Stromal cell of bone marrow (primary cell): ENCODE data around the gene MYH15.

Experiments used
- DNase-seq: peaks from one replicate; pipeline ENCODE4 v3.0.0-alpha.2; 2012; ENCODE audit warnings: low read depth

MYH15 gene

GRCh38 chr3:108509263-108509662 is 1.1 kb downstream of the MYH15 start:
- no peak for DNase-seq

- DNase-seq = no peak
These were observed 2.5 kb downstream of the MYH15 start for GRCh38 chr3:108507902-108508301.

- DNase-seq = no peak
These were observed 4.6 kb downstream of the MYH15 start for GRCh38 chr3:108505811-108506210.

GRCh38 chr3:108503722-108504121 is 6.7 kb downstream of the MYH15 start:
- no peak for DNase-seq

- no peak for DNase-seq
These were observed 8.9 kb downstream of the MYH15 start for GRCh38 chr3:108501535-108501934.

GRCh38 chr3:108500728-108501127 is 9.7 kb downstream of the MYH15 start:
- DNase-seq = no peak

GRCh38 chr3:108497271-108497670 is 13.1 kb downstream of the MYH15 start:
- DNase-seq = no peak

- DNase-seq = no peak
These were observed 14.7 kb downstream of the MYH15 start for GRCh38 chr3:108495717-108496116.

- no peak for DNase-seq
These were observed 15.4 kb downstream of the MYH15 start for GRCh38 chr3:108494906-108495531.

- DNase-seq = no peak
These were observed 16.5 kb downstream of the MYH15 start for GRCh38 chr3:108493862-108494261.

GRCh38 chr3:108491456-108491855 is 18.9 kb downstream of the MYH15 start:
- no peak for DNase-seq

DNA sequence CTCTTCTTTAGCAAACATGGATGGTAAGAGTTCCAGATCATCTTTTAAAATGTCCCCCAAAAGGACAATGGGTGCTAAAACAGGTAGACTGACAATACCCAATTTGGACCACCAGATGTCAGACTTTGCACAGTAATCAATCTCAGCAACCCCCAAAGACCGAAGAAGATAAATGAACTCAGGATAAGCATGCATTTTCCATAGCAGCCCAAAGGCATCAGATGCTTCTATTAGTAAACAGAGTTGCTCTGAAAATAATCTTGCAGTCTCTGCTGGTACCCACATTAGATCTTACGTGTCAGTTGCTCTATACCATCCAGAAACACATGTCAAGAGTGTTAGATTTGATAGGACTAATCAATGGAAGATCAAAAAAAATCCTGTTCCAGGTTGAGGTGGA is 20.6 kb downstream of the MYH15 start:
- no peak for DNase-seq

- DNase-seq = peak; percentile 72
These were observed 21.8 kb downstream of the MYH15 start for GRCh38 chr3:108488631-108489030.

DNA sequence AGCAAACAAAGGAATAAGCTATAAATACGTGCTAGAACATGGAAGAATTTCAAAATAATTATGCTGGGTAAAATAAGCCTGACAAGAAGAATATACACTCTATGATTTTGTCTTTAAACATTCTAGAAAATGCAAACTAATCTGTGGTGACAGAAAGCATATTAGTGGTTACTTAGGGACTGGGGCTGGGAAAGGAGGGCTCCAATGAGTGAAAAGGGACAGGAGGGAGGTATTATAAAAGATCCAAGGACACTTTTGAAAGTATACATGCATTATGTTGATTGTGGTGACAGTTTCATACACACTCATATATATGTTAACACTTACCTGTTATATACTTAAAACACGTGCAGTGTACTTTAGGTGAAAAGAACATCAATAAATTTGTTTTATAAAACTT is 23.0 kb downstream of the MYH15 start:
- no peak for DNase-seq

DNA sequence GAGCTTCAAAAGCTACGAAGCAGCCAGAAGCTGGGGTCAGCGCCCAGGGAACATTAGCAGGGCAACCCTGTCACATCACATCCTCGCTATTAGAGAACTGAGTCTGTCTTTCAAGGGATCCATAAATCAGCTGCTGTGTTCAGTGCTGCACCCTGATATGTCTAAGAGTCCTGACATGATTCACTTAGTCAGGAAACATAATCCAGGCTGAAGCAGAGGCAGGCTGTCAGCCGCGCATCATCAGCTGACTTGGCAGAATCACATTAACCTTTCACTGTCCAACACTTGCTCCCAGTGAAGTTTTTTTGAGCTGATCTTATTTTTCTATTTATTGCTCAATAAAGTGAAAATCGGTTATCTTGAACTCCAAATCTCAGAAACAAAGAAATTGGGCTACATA is 23.5 kb downstream of the MYH15 start:
- DNase-seq = peak; percentile 62

DNA sequence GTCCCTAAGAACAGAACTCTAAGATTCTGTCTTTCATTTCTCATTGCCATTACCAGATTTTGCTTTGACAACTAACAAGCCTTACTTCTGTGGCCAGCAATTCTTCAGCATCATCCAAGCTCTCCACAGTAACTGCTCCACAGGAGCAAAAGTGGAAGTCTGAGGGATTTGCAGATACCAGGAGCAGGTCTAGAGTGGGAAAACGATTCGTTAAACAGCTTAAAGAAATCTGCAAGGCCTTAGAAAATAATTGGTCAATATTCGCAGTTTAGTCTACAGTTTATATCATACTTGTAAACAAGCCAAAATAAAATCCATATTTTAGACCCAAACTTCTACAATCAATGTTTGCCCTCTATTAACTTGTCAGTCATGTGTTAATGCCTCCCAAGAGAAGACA is 24.1 kb downstream of the MYH15 start:
- DNase-seq = no peak

DNA sequence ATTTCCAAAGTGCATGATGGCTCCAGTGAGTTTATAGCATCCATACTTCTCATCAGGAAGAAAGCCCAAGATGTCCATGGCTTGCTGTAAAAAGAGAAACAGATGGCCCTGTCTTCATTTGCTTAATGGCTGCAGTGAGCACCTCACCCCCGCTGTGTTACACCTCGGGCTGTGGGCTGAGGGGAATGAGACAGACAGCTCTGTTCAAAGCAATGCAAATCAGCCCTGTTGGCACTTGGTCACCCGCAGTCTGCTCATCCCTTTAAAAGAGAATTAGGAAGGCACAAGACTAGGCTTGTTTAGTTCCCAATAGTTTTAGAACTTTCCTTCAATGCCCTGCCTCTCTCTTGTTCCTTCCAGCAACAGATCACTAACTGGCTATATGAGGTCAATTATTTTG is 25.2 kb downstream of the MYH15 start:
- no peak for DNase-seq

GRCh38 chr3:108479224-108479623 is 31.2 kb downstream of the MYH15 start:
- DNase-seq = no peak

GRCh38 chr3:108477511-108478147 is 32.8 kb downstream of the MYH15 start:
- DNase-seq = peak; percentile 52

DNA sequence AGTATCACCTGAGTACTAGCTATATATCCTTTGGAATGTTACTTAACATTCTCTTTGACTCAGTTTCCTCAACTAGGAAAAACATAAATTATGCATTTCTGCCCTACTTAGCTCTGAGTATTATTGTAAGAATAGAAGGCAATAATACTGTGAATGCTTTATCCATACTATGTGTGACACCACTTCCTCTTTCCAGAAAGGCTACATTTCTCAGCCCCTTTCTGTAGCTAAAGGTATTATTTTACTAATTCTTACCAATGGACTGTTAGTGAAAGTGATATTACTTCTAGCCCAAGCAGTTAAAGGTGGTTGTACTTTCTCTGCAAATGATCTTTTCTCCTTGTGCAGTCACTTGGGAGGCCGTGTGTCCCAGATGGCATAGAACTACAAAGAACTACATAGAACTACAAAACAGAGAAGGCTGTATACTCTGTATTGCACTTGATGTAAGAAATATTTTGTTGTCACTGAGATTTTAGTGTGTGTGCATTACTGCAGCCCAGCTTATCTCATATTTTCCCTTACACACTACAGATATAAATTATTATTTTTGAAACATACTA is 35.1 kb downstream of the MYH15 start:
- no peak for DNase-seq

GRCh38 chr3:108474581-108474980 is 35.8 kb downstream of the MYH15 start:
- DNase-seq = no peak

GRCh38 chr3:108473711-108474110 is 36.7 kb downstream of the MYH15 start:
- DNase-seq = no peak

GRCh38 chr3:108472001-108472591 is 38.3 kb downstream of the MYH15 start:
- DNase-seq = peak; percentile 83
